AG10803 (cell line): ENCODE results near the gene WDR6.

Experiments
- DNase-seq: peaks from one replicate; pipeline ENCODE4 v3.0.0; 2010; ENCODE audit warnings: low read depth
- H3K4me3 ChIP-seq: 2 replicates; pipeline ENCODE4 v1.5.1; 2011; ENCODE audit warnings: mild to moderate bottlenecking, low read length, control low read depth
- CTCF ChIP-seq: conservative IDR thresholded peaks from 2 replicates; pipeline ENCODE4 v1.5.1; 2011; ENCODE audit warnings: mild to moderate bottlenecking, low read length, control low read depth, inconsistent platforms

WDR6 gene

DNA sequence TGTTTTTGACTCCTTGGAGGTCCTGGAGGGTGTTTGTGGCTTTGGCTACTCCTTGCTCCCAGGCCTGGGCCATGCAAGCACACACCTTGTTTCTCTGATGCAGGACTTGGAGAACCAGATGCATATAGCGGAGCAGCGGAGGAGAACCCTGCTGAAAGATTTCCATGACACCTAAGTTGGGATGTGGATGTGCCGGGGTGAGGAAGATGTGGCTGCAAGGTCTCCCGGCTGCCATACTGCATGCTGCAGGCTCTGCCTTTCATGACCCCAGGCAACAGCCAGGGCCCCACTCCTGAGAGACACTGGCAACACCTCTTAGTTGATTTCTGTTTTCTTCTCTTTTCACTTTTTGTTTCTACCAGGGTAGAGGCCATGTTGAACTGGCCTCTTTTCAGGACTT is 24.1 kb upstream of the WDR6 start:
- TF ChIP-seq CTCF = no peak
- DNase-seq = no peak
- H3K4me3 ChIP-seq = no peak overlapping the region

GRCh38 chr3:48984663-48985062 is 22.5 kb upstream of the WDR6 start:
- H3K4me3 ChIP-seq = no peak overlapping the region
- TF ChIP-seq CTCF = no peak
- no peak for DNase-seq

- DNase-seq = no peak
- H3K4me3 ChIP-seq = no peak overlapping the region
- no peak for TF ChIP-seq CTCF
Observed at GRCh38 chr3:48985831-48986376, 21.3 kb upstream of the WDR6 start.

DNA sequence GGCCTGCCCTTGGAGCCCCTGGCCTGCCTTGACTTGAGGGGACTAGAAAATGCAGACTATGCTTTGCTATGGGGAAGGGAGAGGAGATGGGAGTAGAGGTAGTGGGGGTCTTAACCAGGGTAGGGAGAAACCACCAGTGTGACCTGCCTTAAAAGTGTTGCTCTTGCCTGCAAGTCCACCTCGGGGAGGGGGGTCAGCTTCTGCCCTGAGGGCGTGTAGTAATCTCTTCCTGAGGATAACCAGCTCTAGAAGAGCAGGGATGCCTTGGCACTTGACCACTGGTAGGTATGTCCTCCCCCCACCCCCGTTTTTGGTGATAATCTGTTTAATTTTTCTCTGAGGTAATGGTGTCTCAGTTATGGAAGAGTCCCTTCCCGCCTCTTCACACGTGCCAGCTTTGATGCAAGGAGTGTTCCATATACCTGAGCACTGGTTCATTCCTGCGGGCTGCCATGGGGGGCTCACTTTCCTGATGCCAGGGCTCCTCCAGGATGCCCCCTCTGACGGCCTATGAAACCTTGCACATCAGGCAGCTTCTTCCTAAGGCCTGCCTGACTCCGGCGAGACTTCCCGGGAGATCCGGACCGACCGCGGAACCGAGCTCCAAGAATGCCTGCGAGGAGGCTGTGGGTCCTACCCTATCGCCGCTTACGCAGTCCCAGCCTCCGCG is 17.9 kb upstream of the WDR6 start:
- DNase-seq = no peak
- no peak for TF ChIP-seq CTCF
- peak overlapping the region; percentile 82 for H3K4me3 ChIP-seq

DNA sequence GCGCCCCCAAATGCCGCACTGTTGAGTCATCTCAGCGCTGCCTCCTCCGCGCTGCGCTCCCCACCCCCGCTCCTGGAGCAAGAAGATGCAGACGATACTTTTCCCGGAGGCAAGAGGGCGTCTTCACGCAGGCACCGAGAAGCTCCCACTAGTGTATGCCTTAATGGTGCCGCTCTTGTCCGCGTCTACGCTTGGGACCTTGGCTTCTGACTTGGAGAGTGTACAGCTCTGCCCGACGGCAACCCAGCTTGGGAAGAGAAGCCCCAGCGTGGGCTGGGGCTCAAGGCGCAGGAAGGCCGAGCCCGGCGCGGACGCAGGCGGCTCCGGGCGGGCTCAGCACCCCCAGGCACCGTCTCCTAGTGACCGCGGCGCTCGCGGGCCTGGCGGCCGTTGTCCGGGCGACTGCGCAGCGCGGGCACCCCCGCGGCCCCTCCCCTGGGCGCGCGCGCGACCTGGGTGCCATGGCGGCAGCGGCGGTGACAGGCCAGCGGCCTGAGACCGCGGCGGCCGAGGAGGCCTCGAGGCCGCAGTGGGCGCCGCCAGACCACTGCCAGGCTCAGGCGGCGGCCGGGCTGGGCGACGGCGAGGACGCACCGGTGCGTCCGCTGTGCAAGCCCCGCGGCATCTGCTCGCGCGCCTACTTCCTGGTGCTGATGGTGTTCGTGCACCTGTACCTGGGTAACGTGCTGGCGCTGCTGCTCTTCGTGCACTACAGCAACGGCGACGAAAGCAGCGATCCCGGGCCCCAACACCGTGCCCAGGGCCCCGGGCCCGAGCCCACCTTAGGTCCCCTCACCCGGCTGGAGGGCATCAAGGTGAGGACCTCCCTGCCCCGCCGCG is 17.2 kb upstream of the WDR6 start, which contains the start of gene P4HTM:
TSS of gene P4HTM (plus strand) at position 446 of the 840 bp plus-strand sequence. CDS start at position 462, 16 bp downstream.
- DNase-seq = peak; percentile 93
- H3K4me3 ChIP-seq = peak within 1 kb of the TSS; percentile 82
- TF ChIP-seq CTCF = peak; percentile 52

- peak; percentile 23 for DNase-seq
- H3K4me3 ChIP-seq = peak overlapping the region; percentile 82
Observed at GRCh38 chr3:48990636-48991469, 16.3 kb upstream of the WDR6 start.

More at GRCh38 chr3:48990636-48991469, 16.3 kb upstream of the WDR6 start:
- no peak for TF ChIP-seq CTCF
